Measurements from ENCODE around the gene MRTFA.

MRTFA gene

DNA sequence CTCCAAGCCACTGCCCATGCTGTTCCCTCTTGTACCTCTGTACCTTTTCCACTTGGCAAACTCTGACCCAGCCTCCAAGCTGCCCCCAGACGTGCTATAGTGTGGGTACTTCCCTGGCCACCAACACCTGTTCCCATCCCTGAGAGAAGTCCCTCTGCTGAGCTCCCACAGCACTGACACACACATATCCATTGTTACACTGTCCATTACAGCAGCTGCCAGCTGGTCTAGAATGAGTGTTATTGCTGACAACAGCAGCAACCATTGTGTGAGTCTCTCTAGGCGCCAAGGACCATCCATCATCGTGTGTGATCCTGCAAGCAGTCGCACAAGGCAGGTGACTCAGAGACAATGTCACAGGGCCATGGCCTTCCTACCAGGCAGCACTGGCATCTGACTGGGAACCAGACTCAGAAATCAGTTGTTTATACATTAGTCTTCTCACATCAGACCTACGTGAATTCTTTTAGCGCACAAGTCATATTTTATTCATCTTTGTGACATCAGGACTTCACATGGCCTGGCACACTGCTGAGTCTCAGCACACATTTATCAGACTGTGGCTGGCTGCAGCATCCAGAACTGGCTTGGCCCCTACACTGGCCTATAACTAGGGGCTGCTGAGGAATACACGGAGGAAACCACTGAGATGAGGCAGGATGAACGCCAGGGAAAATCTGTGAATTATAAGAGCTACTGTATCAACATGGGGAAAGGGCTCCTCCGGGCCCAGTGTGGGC is 209.8 kb downstream of the MRTFA start:
- ChIA-PET CTCF (interaction anchor here (2.9 kb wide), 1 partner anchor 10 kb away, joined by 10 read pairs; no protein-coding TSS in a partner anchor), POLR2A (no interaction called here)
- no peak for DNase-seq (ENCODE audit: extremely low spot score)
- no peak for TF ChIP-seq HDGF (IDR thresholded peaks at IDR 0.05; ENCODE audit: borderline replicate concordance)
- TF ChIP-seq ARNT (IDR thresholded peaks at IDR 0.05) = no peak
- no peak for TF ChIP-seq NFRKB (IDR thresholded peaks at IDR 0.05)
- no peak for TF ChIP-seq SP1 (IDR thresholded peaks at IDR 0.05)
- no peak for TF ChIP-seq CTBP1 (IDR thresholded peaks at IDR 0.05; ENCODE audit: borderline replicate concordance)
- no peak for TF ChIP-seq SUZ12 (IDR thresholded peaks at IDR 0.05)
- TF ChIP-seq L3MBTL2 (conservative IDR thresholded peaks at IDR 0.05) = no peak
- no peak for TF ChIP-seq FOXA1 (IDR thresholded peaks at IDR 0.05)
- no peak for TF ChIP-seq FOXM1 (IDR thresholded peaks at IDR 0.05; ENCODE audit: borderline replicate concordance)
- TF ChIP-seq LEF1 (IDR thresholded peaks at IDR 0.05; ENCODE audit: borderline replicate concordance) = no peak
- no peak for TF ChIP-seq BHLHE40 (IDR thresholded peaks at IDR 0.05; ENCODE audit: borderline replicate concordance)
- no peak for TF ChIP-seq TARDBP (IDR thresholded peaks at IDR 0.05)
- TF ChIP-seq, protein P1, sequence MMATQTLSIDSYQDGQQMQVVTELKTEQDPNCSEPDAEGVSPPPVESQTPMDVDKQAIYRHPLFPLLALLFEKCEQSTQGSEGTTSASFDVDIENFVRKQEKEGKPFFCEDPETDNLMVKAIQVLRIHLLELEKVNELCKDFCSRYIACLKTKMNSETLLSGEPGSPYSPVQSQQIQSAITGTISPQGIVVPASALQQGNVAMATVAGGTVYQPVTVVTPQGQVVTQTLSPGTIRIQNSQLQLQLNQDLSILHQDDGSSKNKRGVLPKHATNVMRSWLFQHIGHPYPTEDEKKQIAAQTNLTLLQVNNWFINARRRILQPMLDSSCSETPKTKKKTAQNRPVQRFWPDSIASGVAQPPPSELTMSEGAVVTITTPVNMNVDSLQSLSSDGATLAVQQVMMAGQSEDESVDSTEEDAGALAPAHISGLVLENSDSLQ (IDR thresholded peaks at IDR 0.05) = no peak
- TF ChIP-seq FOXK2 (IDR thresholded peaks at IDR 0.05) = no peak
- no peak for TF ChIP-seq ELF4 (IDR thresholded peaks at IDR 0.05)
- TF ChIP-seq ZNF384 (IDR thresholded peaks at IDR 0.05) = no peak

DNA sequence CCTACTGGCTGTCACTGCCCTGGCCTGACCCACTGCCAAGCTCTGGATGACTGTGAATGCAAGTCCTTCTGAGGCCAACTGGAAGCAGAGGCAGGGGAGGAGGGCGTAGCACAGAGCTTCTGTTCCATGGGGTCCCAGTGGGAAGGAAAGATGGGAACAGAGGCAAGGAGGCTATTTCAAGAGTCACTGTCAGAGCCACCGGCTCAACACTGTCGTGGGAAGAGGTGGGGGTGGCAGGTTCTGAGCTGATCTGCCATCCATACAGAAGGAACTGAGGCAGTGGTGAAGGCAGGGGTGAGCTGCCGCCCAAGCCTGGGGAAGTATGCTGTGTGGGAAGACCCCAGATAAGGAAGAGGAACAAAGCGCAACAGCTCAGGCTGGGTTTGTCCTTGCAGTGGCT is 211.4 kb downstream of the MRTFA start:
- no peak for DNase-seq (ENCODE audit: extremely low spot score)
- CTCF ChIA-PET = no interaction called here
- no peak for TF ChIP-seq BHLHE40 (IDR thresholded peaks at IDR 0.05; ENCODE audit: borderline replicate concordance)
- no peak for TF ChIP-seq FOXA1 (IDR thresholded peaks at IDR 0.05)
- TF ChIP-seq HDGF (IDR thresholded peaks at IDR 0.05; ENCODE audit: borderline replicate concordance) = no peak
- TF ChIP-seq, protein P1 (IDR thresholded peaks at IDR 0.05) = no peak
- no peak for TF ChIP-seq L3MBTL2 (conservative IDR thresholded peaks at IDR 0.05)
- TF ChIP-seq LEF1 (IDR thresholded peaks at IDR 0.05; ENCODE audit: borderline replicate concordance) = no peak
- no peak for TF ChIP-seq FOXK2 (IDR thresholded peaks at IDR 0.05)
- TF ChIP-seq FOXM1 (IDR thresholded peaks at IDR 0.05; ENCODE audit: borderline replicate concordance) = no peak
- TF ChIP-seq ZNF384 (IDR thresholded peaks at IDR 0.05) = no peak
- POLR2A ChIA-PET = interaction anchor here (0.6 kb wide), 1 partner anchor 217 kb away, joined by 3 read pairs; no protein-coding TSS in a partner anchor

DNA sequence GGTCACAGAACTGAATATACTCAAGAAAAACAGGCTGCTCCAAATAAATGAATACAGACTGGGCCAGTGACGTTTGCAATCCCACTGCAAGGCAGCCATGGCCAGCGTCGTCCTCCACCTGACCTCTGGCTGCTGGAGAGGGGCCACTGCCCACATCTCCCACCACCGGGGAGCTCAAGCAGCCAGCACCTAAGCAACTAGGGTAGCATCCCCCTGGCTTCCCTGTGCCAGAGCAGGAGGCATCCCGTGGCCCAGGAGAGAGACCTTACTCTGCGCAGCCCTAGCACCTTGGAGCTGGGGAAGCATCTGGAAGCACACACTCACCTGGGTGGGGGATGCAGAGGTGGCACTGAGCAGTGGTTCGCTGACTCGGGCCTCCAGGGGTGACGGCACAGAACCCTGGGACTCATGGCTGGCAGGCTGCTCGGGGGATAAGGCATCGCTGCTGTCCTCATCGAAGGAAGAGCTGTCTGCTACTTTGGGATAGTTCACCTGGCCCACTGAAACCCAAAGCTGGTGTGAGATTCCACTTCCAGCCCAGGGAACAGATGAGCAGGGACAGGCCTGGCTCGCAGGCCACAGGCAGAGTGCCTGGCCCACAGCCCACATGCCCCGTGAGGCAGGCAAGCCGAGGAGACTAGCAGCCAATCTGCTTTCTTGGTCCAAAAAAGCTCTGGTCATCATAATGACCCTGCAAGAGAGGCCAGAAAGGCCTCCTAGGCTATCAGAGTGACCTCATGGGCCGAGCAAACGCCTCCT is 212.5 kb downstream of the MRTFA start:
- CTCF ChIA-PET = interaction anchor here (0.6 kb wide), 1 partner anchor 1452 kb away, joined by 4 read pairs; no protein-coding TSS in a partner anchor
- DNase-seq (ENCODE audit: extremely low spot score) = no peak
- TF ChIP-seq, protein P1 (IDR thresholded peaks at IDR 0.05) = no peak
- TF ChIP-seq LEF1 (IDR thresholded peaks at IDR 0.05; ENCODE audit: borderline replicate concordance) (no peak), FOXA1 (IDR thresholded peaks at IDR 0.05) (no peak), L3MBTL2 (conservative IDR thresholded peaks at IDR 0.05) (no peak), ZNF384 (IDR thresholded peaks at IDR 0.05) (no peak), BHLHE40 (IDR thresholded peaks at IDR 0.05; ENCODE audit: borderline replicate concordance) (no peak), FOXM1 (IDR thresholded peaks at IDR 0.05; ENCODE audit: borderline replicate concordance) (no peak), ELF4 (IDR thresholded peaks at IDR 0.05) (no peak), CTBP1 (IDR thresholded peaks at IDR 0.05; ENCODE audit: borderline replicate concordance) (no peak), NFRKB (IDR thresholded peaks at IDR 0.05) (no peak), FOXK2 (IDR thresholded peaks at IDR 0.05) (no peak), TARDBP (IDR thresholded peaks at IDR 0.05) (no peak)
- POLR2A ChIA-PET = no interaction called here

DNA sequence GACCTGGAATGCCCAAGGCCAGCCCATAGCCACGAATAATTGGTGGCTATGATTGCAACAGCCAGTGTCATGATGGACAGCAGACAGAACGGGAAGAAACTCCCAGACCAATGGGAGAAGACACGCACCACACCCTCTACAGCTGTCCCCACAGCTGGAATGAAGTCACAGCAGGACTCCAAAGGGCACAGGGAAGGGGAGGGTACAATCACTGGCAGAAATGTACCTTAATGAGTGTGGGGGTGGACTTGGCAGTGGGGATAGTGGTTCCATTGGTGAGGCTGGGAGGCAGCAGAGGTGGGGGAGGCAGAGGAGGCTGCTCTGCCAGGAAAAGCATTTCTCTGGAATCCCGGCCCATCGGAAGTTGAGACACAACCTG is 213.2 kb downstream of the MRTFA start:
- DNase-seq (ENCODE audit: extremely low spot score) = no peak
- ChIA-PET POLR2A (no interaction called here), CTCF (no interaction called here)
- TF ChIP-seq FOXM1 (IDR thresholded peaks at IDR 0.05; ENCODE audit: borderline replicate concordance) = no peak
- TF ChIP-seq TARDBP (IDR thresholded peaks at IDR 0.05) = no peak
- no peak for TF ChIP-seq ELF4 (IDR thresholded peaks at IDR 0.05)

DNA sequence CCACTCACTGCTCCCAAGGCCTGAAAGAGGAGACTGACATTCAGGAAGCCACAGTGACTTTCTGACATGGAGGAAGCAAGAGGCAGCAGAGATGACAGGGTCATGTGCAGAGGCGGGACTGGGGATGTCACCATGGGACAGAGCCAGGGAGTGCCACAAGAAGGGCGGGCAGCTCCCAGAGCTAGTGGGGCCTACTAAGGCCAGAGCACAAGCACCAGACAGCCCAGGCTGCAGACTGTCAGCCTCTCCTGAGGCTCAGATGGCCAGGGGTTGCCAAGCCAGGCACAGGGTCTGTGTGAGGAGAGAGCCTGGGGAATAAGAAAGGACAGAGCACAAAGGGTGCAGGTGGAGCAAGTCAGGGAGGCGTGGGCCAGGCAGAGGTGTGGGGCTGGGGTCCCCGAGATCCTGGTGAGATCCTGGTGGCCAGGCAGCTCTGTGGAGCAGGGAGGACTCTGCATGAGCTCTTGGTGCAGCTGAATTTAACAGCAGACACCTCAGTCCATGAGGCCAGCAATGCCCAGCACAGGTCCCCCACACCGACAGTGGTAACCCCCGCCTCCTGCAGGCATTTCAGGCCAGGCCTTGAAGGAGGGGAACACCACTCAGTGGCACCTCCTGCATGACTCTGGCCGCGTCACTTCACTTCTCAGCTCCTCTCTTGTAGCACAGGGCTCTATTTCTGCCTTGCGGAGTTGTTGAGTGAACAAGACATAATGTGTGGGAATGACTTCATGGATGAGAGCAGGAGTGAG is 213.8 kb downstream of the MRTFA start:
- no peak for DNase-seq (ENCODE audit: extremely low spot score)
- CTCF ChIA-PET = no interaction called here
- TF ChIP-seq LEF1 (IDR thresholded peaks at IDR 0.05; ENCODE audit: borderline replicate concordance) = no peak
- no peak for TF ChIP-seq SUZ12 (IDR thresholded peaks at IDR 0.05)
- TF ChIP-seq, protein P1 (IDR thresholded peaks at IDR 0.05) = no peak
- no peak for TF ChIP-seq FOXM1 (IDR thresholded peaks at IDR 0.05; ENCODE audit: borderline replicate concordance)
- TF ChIP-seq FOXA1 (IDR thresholded peaks at IDR 0.05) = no peak
- no peak for TF ChIP-seq FOXK2 (IDR thresholded peaks at IDR 0.05)
- TF ChIP-seq ARNT (IDR thresholded peaks at IDR 0.05) = no peak
- no peak for TF ChIP-seq SP1 (IDR thresholded peaks at IDR 0.05)
- TF ChIP-seq L3MBTL2 (conservative IDR thresholded peaks at IDR 0.05) = no peak
- no peak for TF ChIP-seq BHLHE40 (IDR thresholded peaks at IDR 0.05; ENCODE audit: borderline replicate concordance)
- TF ChIP-seq NFRKB (IDR thresholded peaks at IDR 0.05) = no peak
- no peak for TF ChIP-seq ELF4 (IDR thresholded peaks at IDR 0.05)
- TF ChIP-seq CTBP1 (IDR thresholded peaks at IDR 0.05; ENCODE audit: borderline replicate concordance) = no peak
- TF ChIP-seq HDGF (IDR thresholded peaks at IDR 0.05; ENCODE audit: borderline replicate concordance) = no peak
- TF ChIP-seq ZNF384 (IDR thresholded peaks at IDR 0.05) = no peak
- no peak for TF ChIP-seq TARDBP (IDR thresholded peaks at IDR 0.05)
- POLR2A ChIA-PET = no interaction called here
